Spleen (tissue), 11 donors: ENCODE data around the gene BOD1L1. TPM values are rescaled to one million over a fixed set of nuclear protein-coding genes. Genes with fewer than 3 reads are reported as not detected.

ENCODE experiments used
- DNase-seq: peaks from one replicate; pipeline ENCODE4 v3.0.0-alpha.2; 2020
- H3K27ac ChIP-seq, 8 donors: fragments of 200-600 bp; sonication (generic) in 7 of 8; 1 replicate in 4 of 8; 2 replicates in 4 of 8; pipeline versions ENCODE4 v1.5.0 to v1.8.0; 2016 to 2021; ENCODE audit warnings: inconsistent platforms in 4 of 8, mild to moderate bottlenecking in 4 of 8, moderate library complexity in 1 of 8
- H3K27me3 ChIP-seq, 7 donors: fragments of 200-600 bp; sonication (generic) in 6 of 7; replicated peaks in 1 of 7; 1 replicate in 4 of 7; 2 replicates in 3 of 7; pipeline versions ENCODE4 v1.5.0 to v1.8.0; 2016 to 2021; ENCODE audit warnings: inconsistent platforms in 3 of 7, mild to moderate bottlenecking in 1 of 7
- H3K36me3 ChIP-seq, 6 donors: fragments of 200-600 bp; sonication (generic) in 5 of 6; 1 replicate in 4 of 6; 2 replicates in 2 of 6; pipeline versions ENCODE4 v1.5.0 to v1.8.0; 2016 to 2021; ENCODE audit warnings: inconsistent platforms in 2 of 6
- H3K4me1 ChIP-seq, 6 donors: fragments of 200-600 bp; sonication (generic) in 5 of 6; 1 replicate in 3 of 6; 2 replicates in 3 of 6; pipeline versions ENCODE4 v1.5.0 to v1.8.0; 2016 to 2021; ENCODE audit warnings: inconsistent platforms in 3 of 6
- H3K4me3 ChIP-seq, 8 donors: fragments of 200-600 bp; sonication (generic) in 7 of 8; 1 replicate in 4 of 8; 2 replicates in 4 of 8; pipeline versions ENCODE4 v1.5.0 to v1.8.0; 2016 to 2021; ENCODE audit warnings: inconsistent platforms in 4 of 8, mild to moderate bottlenecking in 4 of 8, moderate library complexity in 2 of 8
- H3K9me3 ChIP-seq, 8 donors: fragments of 200-600 bp; sonication (generic) in 7 of 8; 1 replicate in 4 of 8; 2 replicates in 4 of 8; pipeline versions ENCODE4 v1.5.0 to v1.8.0; 2016 to 2021; ENCODE audit warnings: inconsistent platforms in 4 of 8
- CTCF ChIP-seq, 11 experiments: fragments of 200-600 bp in 7 of 11; fragments of 450-650 bp in 4 of 11; sonication (generic) in 4 of 11; IDR thresholded peaks in 8 of 11; conservative IDR thresholded peaks in 3 of 11; 1 replicate in 7 of 11; 2 replicates in 4 of 11; pipeline versions ENCODE4 v1.4.0 to v1.8.0; 2016 to 2021; ENCODE audit warnings: antibody characterized with exemption in 11 of 11, inconsistent platforms in 4 of 11, mild to moderate bottlenecking in 1 of 11
- POLR2A ChIP-seq, 3 donors: fragments of 450-650 bp; IDR thresholded peaks; one replicate each; pipeline ENCODE4 v1.5.1; 2017; ENCODE audit warnings: antibody characterized with exemption in 3 of 3, mild to moderate bottlenecking in 1 of 3
- POLR2AphosphoS5 ChIP-seq, 3 donors: sonication (generic); formaldehyde crosslinking; IDR thresholded peaks; one replicate each; pipeline ENCODE4 v1.5.1; 2017; ENCODE audit warnings: antibody characterized with exemption in 3 of 3
- WGBS, 5 donors: extraction: QIAGEN DNeasy Blood & Tissue Kit in 3 of 5; methylation state at CpG; one replicate each; pipeline versions ENCODE4 v1.1.5 to v1.1.7; 2013 to 2018; 5-methylcytosine and 5-hydroxymethylcytosine counted together
- intact Hi-C: fragments of 100-400 bp; cut with DNase I; formaldehyde crosslinking; loops from one replicate; pipeline ENCODE4 v1.15.0; 2023; ENCODE audit warnings: low total_unique reads
- polyA plus RNA-seq, 3 donors: library from polyadenylated mRNA; stranded (reverse); fragments of 200-250 nt; gene quantifications; one replicate each; pipeline ENCODE4 v1.2.1, GENCODE V29; 2013
- total RNA-seq, 7 donors: library from RNA; depleted of rRNA in 3 of 7; stranded (reverse); fragments of >200 nt in 3 of 7; fragmentation: NEBNext Ultra II Directional in 4 of 7; extraction: Animal tissue kit (Norgen Biotek cat#: 25700) in 4 of 7; gene quantifications; one replicate each; pipeline versions ENCODE4 v1.1.0 to v1.2.1, GENCODE V29; 2016 to 2021
- donor health status: healthy with polysubstance abuse.
- donor health status: DM: no; HTN: no; CAD: no; lungs with moderate emphysema.
- donor health status: DM: no; HTN: no; CAD: no.
- donor health status: Bipolar disorder and iron deficiency.
- donor health status: healthy.
- donor health status: DM: no; HTN: no; CAD: no.
- donor health status: DM: yes; HTN: yes; CAD: no.

The BOD1L1 gene
- total and polyA plus RNA-seq, 10 donors, result 16.2 to 83.3 (median 69.4) TPM

- Histone ChIP-seq H3K36me3 (no peaks in the 10 kb centered on the region), H3K4me1 (peaks cover 15 to 62% (median 34%) of the 10 kb centered on the region in 6 donors), H3K27ac (peak overlapping the region in 1 of 8 donors; percentile 37), H3K9me3 (peaks cover 0 to 31% (median 0%) of the 10 kb centered on the region in 8 donors), H3K4me3 (peak overlapping the region in 1 of 8 donors; percentile 18), H3K27me3 (peaks cover 30 to 100% (median 100%) of the 10 kb centered on the region in 7 donors)
- WGBS, 5 donors, result 25 to 39% (median 31%) methylated on average over 16 of the region's 16 CpGs
- intact Hi-C loops, result no loop called here
- no peak for DNase-seq
- TF ChIP-seq POLR2A (IDR thresholded peaks at IDR 0.05) (no peak), POLR2AphosphoS5 (IDR thresholded peaks at IDR 0.05) (no peak), CTCF (IDR thresholded peaks at IDR 0.05 in 8 of 11, conservative IDR thresholded peaks at IDR 0.05 in 3 of 11) (no peak)
Measured at GRCh38 chr4:13538427-13538973, 89.0 kb downstream of the BOD1L1 start.

- H3K4me3 ChIP-seq, result no peak overlapping the region
- H3K27me3 ChIP-seq, result peaks cover 30 to 100% (median 99%) of the 10 kb centered on the region in 7 donors
- 17 to 29% (median 18%) methylated on average over 9 to 10 of the region's 10 CpGs for WGBS, 5 donors
- no peak for DNase-seq
- H3K9me3 ChIP-seq, result peaks cover 0 to 25% (median 0%) of the 10 kb centered on the region in 8 donors
- TF ChIP-seq POLR2A (IDR thresholded peaks at IDR 0.05) (no peak), CTCF (IDR thresholded peaks at IDR 0.05 in 8 of 11, conservative IDR thresholded peaks at IDR 0.05 in 3 of 11) (no peak), POLR2AphosphoS5 (IDR thresholded peaks at IDR 0.05) (no peak)
- no peak overlapping the region for H3K27ac ChIP-seq
- intact Hi-C loops, result no loop called here
- H3K4me1 ChIP-seq, result peaks cover 11 to 55% (median 31%) of the 10 kb centered on the region in 6 donors
- H3K36me3 ChIP-seq, result no peaks in the 10 kb centered on the region
Measured at GRCh38 chr4:13537832-13538177, 89.7 kb downstream of the BOD1L1 start.

- no peak for TF ChIP-seq POLR2AphosphoS5 (IDR thresholded peaks at IDR 0.05)
- TF ChIP-seq POLR2A (IDR thresholded peaks at IDR 0.05), result no peak
- TF ChIP-seq CTCF (IDR thresholded peaks at IDR 0.05 in 8 of 11, conservative IDR thresholded peaks at IDR 0.05 in 3 of 11), result no peak
- H3K27ac ChIP-seq, result no peak overlapping the region
- 16 to 30% (median 22%) methylated on average over 33 to 34 of the region's 34 CpGs for whole genome bisulfite sequencing, 5 donors
- intact Hi-C loops, result no loop called here
- peaks cover 28 to 100% (median 98%) of the 10 kb centered on the region in 7 donors for H3K27me3 ChIP-seq
- peaks cover 6 to 49% (median 25%) of the 10 kb centered on the region in 6 donors for H3K4me1 ChIP-seq
- no peak overlapping the region for H3K4me3 ChIP-seq
- no peak for DNase-seq
- H3K36me3 ChIP-seq, result no peaks in the 10 kb centered on the region
- peaks cover 0 to 25% (median 0%) of the 10 kb centered on the region in 8 donors for H3K9me3 ChIP-seq
Measured at GRCh38 chr4:13537011-13537831, 90.3 kb downstream of the BOD1L1 start.

- intact Hi-C loops, result no loop called here
- Histone ChIP-seq H3K9me3 (peaks cover 0 to 25% (median 0%) of the 10 kb centered on the region in 8 donors), H3K4me3 (no peak overlapping the region), H3K27ac (no peak overlapping the region), H3K4me1 (peaks cover under 1 to 46% (median 19%) of the 10 kb centered on the region in 6 donors), H3K36me3 (no peaks in the 10 kb centered on the region), H3K27me3 (peaks cover 22 to 100% (median 98%) of the 10 kb centered on the region in 7 donors)
- no peak for DNase-seq
- 28 to 51% (median 35%) methylated on average over 6 of the region's 6 CpGs for WGBS, 5 donors
- TF ChIP-seq CTCF (IDR thresholded peaks at IDR 0.05 in 8 of 11, conservative IDR thresholded peaks at IDR 0.05 in 3 of 11) (no peak), POLR2AphosphoS5 (IDR thresholded peaks at IDR 0.05) (no peak), POLR2A (IDR thresholded peaks at IDR 0.05) (no peak)
Measured at GRCh38 chr4:13536607-13537006, 90.9 kb downstream of the BOD1L1 start.
